Measurements from ENCODE around the gene GNLY.

The GNLY gene

GRCh38 chr2:85665264-85665937, 28.8 kb upstream of the GNLY start:
- TF ChIP-seq TAF1 (IDR thresholded peaks at IDR 0.05; ENCODE audit: low read depth): no peak
- no peak for TF ChIP-seq EGR1 (IDR thresholded peaks at IDR 0.05)
- no peak for TF ChIP-seq CEBPB (IDR thresholded peaks at IDR 0.05)

GRCh38 chr2:85666016-85666415, 28.1 kb upstream of the GNLY start:
- TF ChIP-seq NFIC (IDR thresholded peaks at IDR 0.05): no peak
- TF ChIP-seq USF1 (IDR thresholded peaks at IDR 0.05): no peak
- no peak for TF ChIP-seq TEAD4 (IDR thresholded peaks at IDR 0.05)
- no peak for TF ChIP-seq TCF12 (IDR thresholded peaks at IDR 0.05; ENCODE audit: low read depth)
- no peak for TF ChIP-seq YY1 (IDR thresholded peaks at IDR 0.05; ENCODE audit: low read depth)
- no peak for TF ChIP-seq TAF1 (IDR thresholded peaks at IDR 0.05; ENCODE audit: low read depth)
- TF ChIP-seq EGR1 (IDR thresholded peaks at IDR 0.05): no peak
- TF ChIP-seq, protein P1, sequence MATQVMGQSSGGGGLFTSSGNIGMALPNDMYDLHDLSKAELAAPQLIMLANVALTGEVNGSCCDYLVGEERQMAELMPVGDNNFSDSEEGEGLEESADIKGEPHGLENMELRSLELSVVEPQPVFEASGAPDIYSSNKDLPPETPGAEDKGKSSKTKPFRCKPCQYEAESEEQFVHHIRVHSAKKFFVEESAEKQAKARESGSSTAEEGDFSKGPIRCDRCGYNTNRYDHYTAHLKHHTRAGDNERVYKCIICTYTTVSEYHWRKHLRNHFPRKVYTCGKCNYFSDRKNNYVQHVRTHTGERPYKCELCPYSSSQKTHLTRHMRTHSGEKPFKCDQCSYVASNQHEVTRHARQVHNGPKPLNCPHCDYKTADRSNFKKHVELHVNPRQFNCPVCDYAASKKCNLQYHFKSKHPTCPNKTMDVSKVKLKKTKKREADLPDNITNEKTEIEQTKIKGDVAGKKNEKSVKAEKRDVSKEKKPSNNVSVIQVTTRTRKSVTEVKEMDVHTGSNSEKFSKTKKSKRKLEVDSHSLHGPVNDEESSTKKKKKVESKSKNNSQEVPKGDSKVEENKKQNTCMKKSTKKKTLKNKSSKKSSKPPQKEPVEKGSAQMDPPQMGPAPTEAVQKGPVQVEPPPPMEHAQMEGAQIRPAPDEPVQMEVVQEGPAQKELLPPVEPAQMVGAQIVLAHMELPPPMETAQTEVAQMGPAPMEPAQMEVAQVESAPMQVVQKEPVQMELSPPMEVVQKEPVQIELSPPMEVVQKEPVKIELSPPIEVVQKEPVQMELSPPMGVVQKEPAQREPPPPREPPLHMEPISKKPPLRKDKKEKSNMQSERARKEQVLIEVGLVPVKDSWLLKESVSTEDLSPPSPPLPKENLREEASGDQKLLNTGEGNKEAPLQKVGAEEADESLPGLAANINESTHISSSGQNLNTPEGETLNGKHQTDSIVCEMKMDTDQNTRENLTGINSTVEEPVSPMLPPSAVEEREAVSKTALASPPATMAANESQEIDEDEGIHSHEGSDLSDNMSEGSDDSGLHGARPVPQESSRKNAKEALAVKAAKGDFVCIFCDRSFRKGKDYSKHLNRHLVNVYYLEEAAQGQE (IDR thresholded peaks at IDR 0.05; ENCODE audit: low read depth): no peak
- no peak for TF ChIP-seq CEBPB (IDR thresholded peaks at IDR 0.05)
- no peak for TF ChIP-seq CREB1 (IDR thresholded peaks at IDR 0.05; ENCODE audit: low read depth)
- TF ChIP-seq EP300 (IDR thresholded peaks at IDR 0.05; ENCODE audit: borderline replicate concordance): no peak

- TF ChIP-seq TEAD4 (IDR thresholded peaks at IDR 0.05): no peak
- TF ChIP-seq, protein P1 (IDR thresholded peaks at IDR 0.05; ENCODE audit: low read depth): no peak
- no peak for TF ChIP-seq MAX (IDR thresholded peaks at IDR 0.05)
- TF ChIP-seq EP300 (IDR thresholded peaks at IDR 0.05; ENCODE audit: borderline replicate concordance): no peak
- TF ChIP-seq NFIC (IDR thresholded peaks at IDR 0.05): no peak
- TF ChIP-seq RAD21 (IDR thresholded peaks at IDR 0.05; ENCODE audit: low read depth): no peak
- TF ChIP-seq CREB1 (IDR thresholded peaks at IDR 0.05; ENCODE audit: low read depth): no peak
- no peak for TF ChIP-seq YY1 (IDR thresholded peaks at IDR 0.05; ENCODE audit: low read depth)
- TF ChIP-seq TCF12 (IDR thresholded peaks at IDR 0.05; ENCODE audit: low read depth): no peak
- no peak for TF ChIP-seq EGR1 (IDR thresholded peaks at IDR 0.05)
- TF ChIP-seq CEBPB (IDR thresholded peaks at IDR 0.05): no peak
- TF ChIP-seq USF1 (IDR thresholded peaks at IDR 0.05): no peak
- TF ChIP-seq TAF1 (IDR thresholded peaks at IDR 0.05; ENCODE audit: low read depth): no peak
- TF ChIP-seq FOXM1 (IDR thresholded peaks at IDR 0.05; ENCODE audit: borderline replicate concordance, low read depth): no peak
- no peak for TF ChIP-seq ZBTB7A (IDR thresholded peaks at IDR 0.05; ENCODE audit: low read depth)
Observed at GRCh38 chr2:85666435-85667316, 27.5 kb upstream of the GNLY start.

GRCh38 chr2:85667561-85668008, 26.6 kb upstream of the GNLY start:
- TF ChIP-seq TCF12 (IDR thresholded peaks at IDR 0.05; ENCODE audit: low read depth) (no peak), NFIC (IDR thresholded peaks at IDR 0.05) (no peak), EP300 (IDR thresholded peaks at IDR 0.05; ENCODE audit: borderline replicate concordance) (no peak), YY1 (IDR thresholded peaks at IDR 0.05; ENCODE audit: low read depth) (no peak), TEAD4 (IDR thresholded peaks at IDR 0.05) (no peak), CEBPB (IDR thresholded peaks at IDR 0.05) (no peak), ZBTB7A (IDR thresholded peaks at IDR 0.05; ENCODE audit: low read depth) (no peak), USF1 (IDR thresholded peaks at IDR 0.05) (no peak), TAF1 (IDR thresholded peaks at IDR 0.05; ENCODE audit: low read depth) (no peak), FOXM1 (IDR thresholded peaks at IDR 0.05; ENCODE audit: borderline replicate concordance, low read depth) (no peak), EGR1 (IDR thresholded peaks at IDR 0.05) (no peak), CREB1 (IDR thresholded peaks at IDR 0.05; ENCODE audit: low read depth) (no peak), RAD21 (IDR thresholded peaks at IDR 0.05; ENCODE audit: low read depth) (no peak), MAX (IDR thresholded peaks at IDR 0.05) (no peak)
- TF ChIP-seq, protein P1 (IDR thresholded peaks at IDR 0.05; ENCODE audit: low read depth): no peak

Measured in Ishikawa (cell line).